ENCODE results near the gene OSBP.
A peak's percentile ranks its signal among the peaks of the same experiment; 100 is the strongest.

The OSBP gene

DNA sequence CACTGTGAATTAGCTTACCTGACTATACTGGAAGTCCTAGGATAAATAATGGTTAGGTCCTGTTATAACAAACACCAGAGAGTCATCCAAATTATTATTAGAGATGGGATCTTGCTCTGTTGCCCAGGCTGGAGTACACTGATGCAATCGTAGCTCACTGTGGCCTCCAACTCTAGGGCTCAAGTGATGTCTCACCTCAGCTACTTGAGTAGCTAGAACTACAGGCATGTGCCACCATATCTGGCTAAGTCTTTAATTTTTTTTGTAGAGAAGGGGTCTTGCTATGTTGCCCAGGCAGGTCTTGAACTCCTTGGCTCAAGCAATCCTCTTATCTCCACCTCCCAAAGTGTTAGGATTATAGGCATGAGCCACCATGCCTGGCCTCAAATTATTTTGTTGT is 37.2 kb downstream of the OSBP start:
- TF ChIP-seq, protein P1, sequence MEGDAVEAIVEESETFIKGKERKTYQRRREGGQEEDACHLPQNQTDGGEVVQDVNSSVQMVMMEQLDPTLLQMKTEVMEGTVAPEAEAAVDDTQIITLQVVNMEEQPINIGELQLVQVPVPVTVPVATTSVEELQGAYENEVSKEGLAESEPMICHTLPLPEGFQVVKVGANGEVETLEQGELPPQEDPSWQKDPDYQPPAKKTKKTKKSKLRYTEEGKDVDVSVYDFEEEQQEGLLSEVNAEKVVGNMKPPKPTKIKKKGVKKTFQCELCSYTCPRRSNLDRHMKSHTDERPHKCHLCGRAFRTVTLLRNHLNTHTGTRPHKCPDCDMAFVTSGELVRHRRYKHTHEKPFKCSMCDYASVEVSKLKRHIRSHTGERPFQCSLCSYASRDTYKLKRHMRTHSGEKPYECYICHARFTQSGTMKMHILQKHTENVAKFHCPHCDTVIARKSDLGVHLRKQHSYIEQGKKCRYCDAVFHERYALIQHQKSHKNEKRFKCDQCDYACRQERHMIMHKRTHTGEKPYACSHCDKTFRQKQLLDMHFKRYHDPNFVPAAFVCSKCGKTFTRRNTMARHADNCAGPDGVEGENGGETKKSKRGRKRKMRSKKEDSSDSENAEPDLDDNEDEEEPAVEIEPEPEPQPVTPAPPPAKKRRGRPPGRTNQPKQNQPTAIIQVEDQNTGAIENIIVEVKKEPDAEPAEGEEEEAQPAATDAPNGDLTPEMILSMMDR (IDR thresholded peaks at IDR 0.05): no peak
- Histone ChIP-seq H3K4me3 (no peak overlapping the region), H3K27ac (no peak overlapping the region)
- no peak for DNase-seq (ENCODE audit: low spot score)

DNA sequence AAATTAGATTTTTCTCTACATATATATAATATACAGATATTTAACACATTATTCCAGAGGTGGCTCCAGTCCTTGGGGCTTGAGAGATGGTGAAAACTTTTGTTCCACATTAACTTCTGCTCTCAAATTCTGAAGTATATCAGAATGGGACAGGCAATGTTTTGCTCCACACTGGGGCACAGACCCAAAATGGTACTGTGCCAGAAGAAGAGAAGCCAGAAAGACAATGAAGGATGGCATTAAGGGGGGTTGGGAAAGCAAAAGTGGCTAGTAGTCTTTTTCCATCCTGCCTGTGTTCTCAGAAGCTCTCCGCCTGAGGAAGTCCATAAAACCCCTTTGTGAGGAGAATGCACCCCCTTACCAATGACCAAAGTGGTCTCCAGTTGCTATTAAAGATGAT is 40.1 kb downstream of the OSBP start:
- TF ChIP-seq, protein P1 (IDR thresholded peaks at IDR 0.05): no peak
- no peak for DNase-seq (ENCODE audit: low spot score)
- H3K4me3 ChIP-seq: no peak overlapping the region
- H3K27ac ChIP-seq: no peak overlapping the region

- TF ChIP-seq, protein P1 (IDR thresholded peaks at IDR 0.05): no peak
- DNase-seq (ENCODE audit: low spot score): no peak
- peak overlapping the region in 1 of 2 donors; percentile 21 for H3K27ac ChIP-seq
- H3K4me3 ChIP-seq: no peak overlapping the region
These were observed 40.6 kb downstream of the OSBP start for GRCh38 chr11:59574932-59575502.

DNA sequence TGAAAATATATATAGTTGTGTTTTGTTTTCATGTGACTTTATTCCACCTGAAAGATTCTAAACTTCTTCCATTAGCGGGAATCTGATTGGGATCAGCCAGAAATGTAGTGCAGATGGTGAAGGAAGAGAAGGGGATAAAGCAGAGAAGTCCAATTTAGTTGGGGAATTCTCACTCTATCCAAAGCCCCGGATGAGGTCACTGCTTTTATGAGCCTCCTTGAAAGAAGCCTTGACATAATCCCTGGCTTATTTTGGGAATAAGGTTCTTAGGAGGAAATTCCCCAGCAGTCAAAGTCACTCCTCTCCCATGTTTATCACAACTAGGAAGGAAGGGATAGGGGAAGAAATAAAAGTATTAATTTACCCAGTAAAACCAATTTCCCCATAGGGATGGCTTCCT is 41.1 kb downstream of the OSBP start:
- Histone ChIP-seq H3K4me3 (no peak overlapping the region), H3K27ac (peak overlapping the region in 1 of 2 donors; percentile 21)
- no peak for DNase-seq (ENCODE audit: low spot score)
- TF ChIP-seq, protein P1 (IDR thresholded peaks at IDR 0.05): no peak

- DNase-seq (ENCODE audit: low spot score): no peak
- no peak overlapping the region for H3K27ac ChIP-seq
- TF ChIP-seq, protein P1 (IDR thresholded peaks at IDR 0.05): no peak
- H3K4me3 ChIP-seq: no peak overlapping the region
These were observed 42.4 kb downstream of the OSBP start for GRCh38 chr11:59573216-59573615.

- DNase-seq (ENCODE audit: low spot score): no peak
- TF ChIP-seq, protein P1 (IDR thresholded peaks at IDR 0.05): no peak
- Histone ChIP-seq H3K27ac (no peak overlapping the region), H3K4me3 (no peak overlapping the region)
These were observed 43.5 kb downstream of the OSBP start for GRCh38 chr11:59572091-59572490.

GRCh38 chr11:59562292-59562691 is 53.3 kb downstream of the OSBP start:
- Histone ChIP-seq H3K27ac (no peak overlapping the region), H3K4me3 (no peak overlapping the region)
- TF ChIP-seq, protein P1 (IDR thresholded peaks at IDR 0.05): no peak
- DNase-seq (ENCODE audit: low spot score): no peak
